Measurements from ENCODE around the gene PRR35.

- TF ChIP-seq CTCF (optimal IDR thresholded peaks at IDR 0.05 in 1 of 3, IDR thresholded peaks at IDR 0.05 in 1 of 3, conservative IDR thresholded peaks at IDR 0.05 in 1 of 3; ENCODE audit: extremely low read depth in 1 of 3, insufficient read depth in 2 of 3, low read length in 3 of 3) (no peak), EZH2 (IDR thresholded peaks at IDR 0.05; ENCODE audit: low read length) (no peak)
These were observed 47.8 kb downstream of the PRR35 start for GRCh38 chr16:608019-608418.

Measured in keratinocyte (primary cell).